AG20443 (cell line): ENCODE data around the gene VPREB1.
"Not testable (repeated sequence)": the region's sequence is repeated elsewhere in the genome, so short reads cannot be mapped to it uniquely, and the experiment has no call there.

Source experiments
- DNase-seq: peaks from one replicate; pipeline ENCODE4 v3.0.0; 2012; ENCODE audit warnings: low spot score, mixed read lengths

VPREB1 gene, protein sequence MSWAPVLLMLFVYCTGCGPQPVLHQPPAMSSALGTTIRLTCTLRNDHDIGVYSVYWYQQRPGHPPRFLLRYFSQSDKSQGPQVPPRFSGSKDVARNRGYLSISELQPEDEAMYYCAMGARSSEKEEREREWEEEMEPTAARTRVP

DNA sequence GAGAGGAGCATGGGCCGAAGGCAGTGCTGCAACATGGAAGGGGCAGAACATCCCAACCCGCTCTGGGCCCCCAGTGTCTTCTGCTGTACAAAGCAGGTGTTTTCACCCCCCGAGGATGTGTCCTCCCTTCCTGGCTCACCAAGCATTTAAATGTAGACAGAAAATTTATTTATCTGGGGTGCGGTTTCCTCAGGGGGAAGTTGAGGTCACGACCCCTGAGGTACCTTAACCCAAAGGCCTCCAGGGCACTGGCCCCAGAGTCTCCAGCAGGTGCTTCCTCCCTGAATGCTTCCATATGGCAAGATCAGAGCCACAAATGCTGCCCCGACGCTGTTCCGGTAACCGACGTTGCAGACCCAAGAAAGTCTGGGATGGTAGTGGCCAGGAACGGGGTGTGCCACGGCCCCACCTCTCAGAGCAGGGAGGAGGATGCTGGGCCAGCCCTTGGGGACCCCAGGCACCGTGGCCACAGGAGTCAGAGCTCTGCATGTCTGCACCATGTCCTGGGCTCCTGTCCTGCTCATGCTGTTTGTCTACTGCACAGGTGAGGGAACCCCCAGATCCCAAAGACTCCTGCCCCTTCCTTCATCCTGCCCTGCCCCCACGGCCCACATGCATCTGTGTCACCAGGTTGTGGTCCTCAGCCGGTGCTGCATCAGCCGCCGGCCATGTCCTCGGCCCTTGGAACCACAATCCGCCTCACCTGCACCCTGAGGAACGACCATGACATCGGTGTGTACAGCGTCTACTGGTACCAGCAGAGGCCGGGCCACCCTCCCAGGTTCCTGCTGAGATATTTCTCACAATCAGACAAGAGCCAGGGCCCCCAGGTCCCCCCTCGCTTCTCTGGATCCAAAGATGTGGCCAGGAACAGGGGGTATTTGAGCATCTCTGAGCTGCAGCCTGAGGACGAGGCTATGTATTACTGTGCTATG is at the start of gene VPREB1:
VPREB1 (plus strand) TSS at position 471 of the 935 bp plus-strand sequence; CDS start at position 499, 28 bp downstream.
- no peak for DNase-seq

- DNase-seq = no peak
Observed at GRCh38 chr22:22194931-22195264, 49.7 kb upstream of the VPREB1 start.

DNA sequence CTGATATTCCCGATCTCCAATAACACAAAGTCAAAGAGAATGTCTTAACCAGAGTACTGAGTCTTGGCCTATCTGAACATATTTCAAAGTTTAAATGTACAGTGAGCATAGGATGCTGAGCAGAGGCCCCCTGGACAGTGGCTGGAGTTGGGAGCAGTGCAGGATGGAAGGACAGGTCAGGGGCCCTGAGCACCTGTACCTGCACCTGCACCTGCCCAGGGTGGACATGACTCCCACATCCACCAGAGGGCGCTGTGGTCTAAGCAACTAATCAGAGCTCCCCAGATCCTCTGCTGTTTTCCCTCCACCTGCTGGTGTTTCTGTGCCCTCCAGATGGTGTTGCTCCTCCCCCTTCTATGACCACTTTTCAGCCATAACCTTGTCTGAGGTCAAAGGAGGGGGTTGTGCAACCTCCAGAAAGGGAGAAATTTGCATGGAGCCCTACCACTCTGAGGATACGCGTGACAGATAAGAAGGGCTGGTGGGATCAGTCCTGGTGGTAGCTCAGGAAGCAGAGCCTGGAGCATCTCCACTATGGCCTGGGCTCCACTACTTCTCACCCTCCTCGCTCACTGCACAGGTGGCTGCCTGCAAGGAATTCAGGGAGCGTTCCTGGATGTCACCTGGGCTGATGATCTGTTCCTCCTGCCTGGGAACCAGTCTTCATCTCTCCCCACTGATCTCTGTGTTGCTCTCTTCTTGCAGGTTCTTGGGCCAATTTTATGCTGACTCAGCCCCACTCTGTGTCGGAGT is 49.1 kb upstream of the VPREB1 start:
- DNase-seq = peak; percentile 70

DNA sequence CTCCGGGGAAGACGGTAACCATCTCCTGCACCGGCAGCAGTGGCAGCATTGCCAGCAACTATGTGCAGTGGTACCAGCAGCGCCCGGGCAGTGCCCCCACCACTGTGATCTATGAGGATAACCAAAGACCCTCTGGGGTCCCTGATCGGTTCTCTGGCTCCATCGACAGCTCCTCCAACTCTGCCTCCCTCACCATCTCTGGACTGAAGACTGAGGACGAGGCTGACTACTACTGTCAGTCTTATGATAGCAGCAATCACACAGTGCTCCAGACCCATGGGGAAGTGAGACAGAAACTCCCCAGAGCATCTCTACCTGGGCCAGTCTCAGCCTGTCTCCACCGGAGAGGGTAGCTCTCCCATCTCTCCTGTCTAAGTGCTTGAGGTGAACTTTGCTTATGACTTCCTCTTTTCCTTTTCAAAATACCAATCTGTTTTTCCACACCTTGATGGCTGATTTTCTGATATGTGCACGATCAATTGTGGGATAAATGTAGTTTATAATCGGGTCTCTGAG is 48.5 kb upstream of the VPREB1 start:
- DNase-seq = no peak

- no peak for DNase-seq
Observed at GRCh38 chr22:22196833-22197477, 47.6 kb upstream of the VPREB1 start.

DNA sequence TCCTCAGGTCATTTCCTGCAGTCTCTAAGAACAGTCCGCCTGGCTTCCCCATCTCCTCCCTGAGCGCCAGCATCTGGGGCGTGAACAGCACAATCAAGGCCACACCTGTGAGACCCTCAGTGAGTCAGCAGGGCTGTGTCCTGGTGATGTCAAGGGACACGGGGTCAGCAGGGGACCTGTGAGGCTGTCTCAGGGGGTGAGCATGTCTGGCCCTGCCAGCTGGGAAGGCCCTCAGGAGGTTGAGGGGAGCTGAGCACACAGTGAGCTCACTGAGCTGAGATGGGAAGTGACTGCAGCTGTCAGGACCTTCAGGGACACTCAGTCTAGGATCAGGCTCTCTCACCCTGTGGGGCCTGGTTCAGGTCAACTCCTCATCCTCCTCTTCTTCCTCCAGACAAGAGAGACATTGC is 46.6 kb upstream of the VPREB1 start:
- DNase-seq = no peak

- no peak for DNase-seq
Observed at GRCh38 chr22:22198751-22199150, 45.8 kb upstream of the VPREB1 start.

GRCh38 chr22:22199634-22200033 is 45.0 kb upstream of the VPREB1 start:
- no peak for DNase-seq

DNA sequence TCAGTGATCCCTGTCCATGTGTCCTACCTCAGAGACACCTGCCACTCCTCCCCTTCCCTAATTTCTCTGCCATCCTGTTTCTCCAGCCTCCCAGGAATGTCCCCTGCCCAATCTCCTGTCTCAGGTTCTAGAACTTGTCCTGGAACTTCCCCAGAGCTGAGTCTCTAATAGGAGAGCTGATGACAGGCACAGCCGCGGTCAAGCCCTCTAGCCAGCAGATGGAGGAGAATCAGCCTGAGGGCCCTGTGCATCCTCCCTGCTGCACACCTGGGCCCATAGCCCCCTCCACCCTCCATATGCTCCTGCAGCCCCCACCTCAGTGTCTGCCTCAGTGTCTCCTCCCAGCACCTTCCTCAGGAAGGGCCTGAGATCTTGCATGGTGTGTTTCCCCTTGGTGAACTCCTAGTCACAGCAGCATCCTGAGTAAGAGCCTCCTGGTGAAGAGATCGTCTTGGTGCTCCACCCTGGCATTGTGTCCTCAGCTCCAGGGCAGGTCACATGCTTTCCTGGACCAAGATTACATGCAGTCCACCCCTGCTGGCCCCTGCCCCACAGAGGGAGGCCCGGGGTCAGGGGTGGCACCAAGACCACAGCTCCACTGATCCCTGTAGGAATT is 43.9 kb upstream of the VPREB1 start:
- DNase-seq = no peak

- DNase-seq = no peak
Observed at GRCh38 chr22:22201185-22201929, 43.2 kb upstream of the VPREB1 start.

DNA sequence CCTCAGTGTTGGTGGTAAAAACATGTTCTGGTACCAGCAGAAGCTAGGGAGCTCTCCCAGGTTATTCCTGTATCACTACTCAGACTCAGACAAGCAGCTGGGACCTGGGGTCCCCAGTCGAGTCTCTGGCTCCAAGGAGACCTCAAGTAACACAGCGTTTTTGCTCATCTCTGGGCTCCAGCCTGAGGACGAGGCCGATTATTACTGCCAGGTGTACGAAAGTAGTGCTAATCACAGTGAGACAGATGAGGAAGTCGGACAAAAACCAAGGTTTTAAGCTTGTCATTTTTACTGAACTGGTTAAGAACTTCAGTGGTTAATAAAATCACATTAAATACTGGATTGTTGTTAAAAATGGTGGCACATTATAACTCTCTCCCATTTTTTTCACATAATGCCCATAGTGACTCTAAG is 42.6 kb upstream of the VPREB1 start:
- DNase-seq = no peak

DNA sequence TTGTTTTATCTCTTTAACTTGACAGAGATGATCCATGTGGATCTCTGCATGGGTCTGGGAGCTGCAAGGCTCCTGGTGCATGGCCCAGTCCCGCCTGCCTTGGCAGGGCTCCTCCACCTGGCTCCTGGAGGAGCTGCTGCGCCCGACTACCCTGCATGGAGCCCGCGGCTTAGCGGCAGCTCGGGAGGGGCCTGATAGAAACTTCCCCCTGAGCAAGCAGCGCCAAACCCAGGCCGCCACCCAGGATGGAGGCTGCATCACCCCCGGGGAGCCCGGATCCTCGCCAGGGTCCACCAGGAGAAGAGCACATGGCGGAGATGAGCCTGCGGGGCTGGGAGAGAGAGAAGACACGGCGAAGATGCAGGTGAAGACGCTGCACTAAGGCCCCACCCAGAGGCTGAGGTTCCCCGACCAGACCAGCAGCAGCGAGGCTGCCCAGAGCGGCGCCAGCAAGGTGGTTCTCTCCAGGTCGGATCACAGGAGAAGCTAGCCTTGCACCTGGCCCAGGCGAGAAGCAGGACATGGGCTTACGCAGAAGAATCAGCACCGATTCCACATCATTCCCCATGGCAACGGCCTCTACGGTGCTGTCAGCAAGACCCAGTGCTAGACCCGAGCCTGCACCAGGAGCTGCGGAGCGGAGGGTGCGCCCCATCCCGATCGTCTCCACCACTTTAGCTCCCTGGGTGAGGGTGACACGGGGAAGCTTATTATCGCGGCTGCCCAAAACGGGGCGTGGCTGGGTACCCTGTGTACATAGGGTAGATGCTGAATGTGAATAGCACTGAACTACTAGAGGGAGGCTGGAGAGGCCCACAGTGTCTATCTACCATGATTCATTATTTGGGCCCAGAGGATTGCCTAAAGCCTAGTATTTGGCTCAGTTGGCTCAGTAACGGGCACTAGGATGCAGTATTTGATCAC is 41.3 kb upstream of the VPREB1 start:
- DNase-seq = no peak

DNA sequence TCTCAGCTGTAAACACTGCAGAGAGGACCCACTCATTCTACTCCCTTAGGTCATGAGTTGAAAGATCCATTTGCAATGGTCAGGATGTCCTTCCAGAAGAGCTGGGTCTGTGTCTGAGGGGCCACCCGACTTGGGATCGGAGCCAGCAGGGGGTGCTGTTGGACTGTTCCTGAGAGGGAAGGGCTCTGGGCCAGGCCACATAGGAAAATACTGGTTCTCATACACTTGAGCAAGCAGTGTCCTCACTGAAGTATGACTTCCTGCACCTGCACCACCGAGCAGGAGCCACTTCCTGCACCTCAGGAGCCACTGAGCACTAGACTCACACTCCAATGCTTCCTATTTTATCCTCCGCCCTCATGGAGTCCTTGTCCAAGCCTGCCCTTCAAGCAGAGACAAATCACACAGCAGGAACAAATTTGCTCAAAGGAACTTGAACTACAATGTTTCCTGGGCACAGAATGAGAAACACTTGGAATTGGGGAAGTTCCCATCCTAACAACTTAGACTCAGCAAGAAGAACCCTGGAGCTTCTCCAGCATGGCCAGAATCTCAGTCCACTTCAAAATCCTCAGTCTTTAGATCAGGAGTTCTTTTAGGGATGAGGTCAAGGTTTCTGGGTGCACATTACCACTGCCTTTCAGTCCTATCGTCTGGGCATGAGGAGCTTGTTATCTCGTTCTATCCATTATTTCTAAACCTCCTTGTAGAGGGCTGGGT is 36.6 kb upstream of the VPREB1 start:
- peak; percentile 78 for DNase-seq

DNA sequence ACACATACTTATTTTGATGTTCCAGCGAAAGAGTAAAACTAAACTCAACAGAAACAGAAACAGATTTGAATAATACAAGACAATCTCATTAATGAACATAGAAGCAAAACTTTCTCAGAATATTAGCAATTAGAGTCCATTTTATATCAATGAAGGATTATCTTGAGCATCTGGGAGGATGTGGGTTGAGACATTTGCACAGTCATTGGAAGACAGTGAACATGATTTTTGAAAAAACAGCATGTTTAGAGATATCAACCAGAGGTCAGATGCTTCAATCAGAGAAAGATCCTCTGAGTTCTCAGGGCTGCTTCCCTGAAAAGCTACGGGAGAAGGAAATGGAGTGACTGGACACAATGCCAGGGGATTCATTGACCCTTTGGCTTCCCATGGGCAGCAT is 35.9 kb upstream of the VPREB1 start:
- no peak for DNase-seq

GRCh38 chr22:22209080-22209640 is 35.4 kb upstream of the VPREB1 start:
- not testable (repeated sequence) for DNase-seq

- DNase-seq = peak; percentile 41
Observed at GRCh38 chr22:22210375-22210774, 34.2 kb upstream of the VPREB1 start.

GRCh38 chr22:22210889-22211833 is 33.4 kb upstream of the VPREB1 start:
- no peak for DNase-seq

- DNase-seq = no peak
Observed at GRCh38 chr22:22213231-22213630, 31.4 kb upstream of the VPREB1 start.
